HUDEP-2 (cell line): Measurements from ENCODE around the gene PLA2G4B.
A peak's percentile ranks its signal among the peaks of the same experiment; 100 is the strongest.

Source experiments
- DNase-seq, 76 experiments: peaks; one replicate each; lab custom pipeline; 2025; ENCODE audit not compliant: unreplicated experiment in 76 of 76; lab: John Stamatoyannopoulos, UW

PLA2G4B gene

GRCh38 chr15:41806291-41807181, 32.1 kb upstream of the PLA2G4B start:
- peak in 44 of 76 experiments; percentile 3 to 52 (median 24) for DNase-seq

GRCh38 chr15:41809121-41809520, 29.5 kb upstream of the PLA2G4B start:
- DNase-seq = no peak

- no peak for DNase-seq
Observed at GRCh38 chr15:41809526-41810220, 29.0 kb upstream of the PLA2G4B start.

GRCh38 chr15:41810651-41811431, 27.8 kb upstream of the PLA2G4B start:
- no peak for DNase-seq

GRCh38 chr15:41811432-41812195, 27.0 kb upstream of the PLA2G4B start:
- peak in 69 of 76 experiments; percentile 13 to 81 (median 55) for DNase-seq

GRCh38 chr15:41812820-41813375, 25.7 kb upstream of the PLA2G4B start:
- DNase-seq = no peak

GRCh38 chr15:41813426-41813825, 25.2 kb upstream of the PLA2G4B start:
- DNase-seq = no peak

GRCh38 chr15:41814534-41814933, 24.1 kb upstream of the PLA2G4B start:
- no peak for DNase-seq

- DNase-seq = no peak
Observed at GRCh38 chr15:41816788-41817187, 21.9 kb upstream of the PLA2G4B start.

GRCh38 chr15:41817327-41817726, 21.3 kb upstream of the PLA2G4B start:
- no peak for DNase-seq

- no peak for DNase-seq
Observed at GRCh38 chr15:41817781-41818180, 20.9 kb upstream of the PLA2G4B start.

- DNase-seq = no peak
Observed at GRCh38 chr15:41819455-41820050, 19.1 kb upstream of the PLA2G4B start.

- DNase-seq = no peak
Observed at GRCh38 chr15:41820791-41821423, 17.7 kb upstream of the PLA2G4B start.

- DNase-seq = no peak
Observed at GRCh38 chr15:41821831-41822230, 16.8 kb upstream of the PLA2G4B start.

GRCh38 chr15:41822471-41822870, 16.2 kb upstream of the PLA2G4B start:
- DNase-seq = no peak

- DNase-seq = no peak
Observed at GRCh38 chr15:41822957-41823356, 15.7 kb upstream of the PLA2G4B start.

GRCh38 chr15:41823502-41823901, 15.1 kb upstream of the PLA2G4B start:
- DNase-seq = no peak

- DNase-seq = no peak
Observed at GRCh38 chr15:41824062-41824745, 14.4 kb upstream of the PLA2G4B start.

- DNase-seq = no peak
Observed at GRCh38 chr15:41825145-41825544, 13.5 kb upstream of the PLA2G4B start.
